HG03571 (cell line): Measurements from ENCODE around the gene SND1.

Source experiments
- ATAC-seq: cut with Tn5 transposase; IDR thresholded peaks from one replicate; pipeline ENCODE4 v1.9.1; 2021; ENCODE audit not compliant: unreplicated experiment

The SND1 gene

DNA sequence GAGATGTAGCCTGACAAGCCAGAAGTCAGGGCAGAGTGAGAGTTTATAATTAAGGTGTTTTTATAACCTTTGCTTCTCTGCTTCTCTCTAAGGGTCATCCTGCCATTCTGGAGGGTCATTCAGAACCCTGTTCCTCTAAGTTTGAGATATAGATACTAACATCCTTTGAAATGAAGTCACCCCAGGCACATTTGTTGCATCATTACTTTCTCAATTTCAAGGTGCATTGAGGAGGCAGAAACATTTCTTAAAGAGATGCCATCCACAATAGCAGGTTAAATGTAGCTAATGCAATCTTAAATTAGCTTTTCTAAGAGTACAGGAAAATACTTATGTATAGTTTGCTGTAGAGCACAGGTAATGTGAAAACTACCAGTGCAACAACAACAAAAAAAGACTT, 272.9 kb downstream of the SND1 start:
- no peak for ATAC-seq

DNA sequence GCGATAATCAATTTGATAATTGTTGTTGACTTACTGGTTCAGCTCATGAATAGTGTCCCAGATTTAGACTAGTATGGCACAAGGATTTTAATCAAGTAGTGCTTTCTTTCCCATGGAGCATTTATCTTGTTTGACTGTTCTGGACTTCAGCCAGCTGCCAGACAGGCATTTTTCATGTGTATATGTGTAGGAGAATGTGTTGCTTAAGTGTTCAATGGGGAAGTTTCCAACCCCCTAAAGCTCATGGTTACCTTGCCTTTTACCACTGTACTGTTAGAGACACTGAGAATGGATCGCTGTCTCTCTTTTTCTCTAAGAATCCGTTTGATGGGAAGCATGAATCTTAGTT, 275.3 kb downstream of the SND1 start:
- ATAC-seq, result no peak

DNA sequence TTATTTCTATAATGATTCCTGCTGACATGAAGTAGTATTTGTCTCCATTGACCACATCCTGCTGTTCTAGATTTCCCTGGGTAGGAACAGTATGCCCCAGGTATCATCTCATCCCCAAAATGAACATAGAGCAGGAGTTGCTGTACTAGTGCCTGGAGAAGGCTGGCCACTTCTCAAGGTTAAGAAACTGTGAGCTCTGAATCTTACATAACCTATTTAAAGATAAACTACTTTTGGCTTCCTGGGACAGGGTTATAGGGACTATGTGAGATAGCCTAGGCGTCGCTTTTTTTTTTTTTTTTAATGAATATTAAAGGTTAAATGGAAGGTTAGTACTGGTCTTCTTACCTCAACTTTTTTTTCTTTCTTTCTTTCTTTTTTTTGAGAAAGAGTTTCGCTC, 276.2 kb downstream of the SND1 start:
- no peak for ATAC-seq

DNA sequence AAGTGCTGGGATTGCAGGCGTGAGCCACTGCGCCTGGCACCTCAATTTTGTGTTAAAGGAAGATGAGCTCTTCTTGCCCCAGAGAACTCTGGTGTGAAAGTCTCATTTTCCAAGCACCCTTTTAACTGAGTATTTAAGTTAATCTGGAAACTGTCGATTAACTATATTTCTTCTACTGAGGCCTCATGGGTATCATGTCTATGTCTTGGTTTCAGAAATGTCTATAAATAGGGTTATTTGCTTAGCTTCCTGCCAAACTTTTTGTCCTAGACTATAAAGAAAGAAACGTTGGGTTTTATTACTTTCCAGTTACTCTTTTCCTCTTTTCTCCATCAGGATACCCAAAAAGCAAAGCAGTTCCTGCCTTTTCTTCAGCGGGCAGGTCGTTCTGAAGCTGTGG, 276.9 kb downstream of the SND1 start:
- peak; percentile 45 for ATAC-seq

DNA sequence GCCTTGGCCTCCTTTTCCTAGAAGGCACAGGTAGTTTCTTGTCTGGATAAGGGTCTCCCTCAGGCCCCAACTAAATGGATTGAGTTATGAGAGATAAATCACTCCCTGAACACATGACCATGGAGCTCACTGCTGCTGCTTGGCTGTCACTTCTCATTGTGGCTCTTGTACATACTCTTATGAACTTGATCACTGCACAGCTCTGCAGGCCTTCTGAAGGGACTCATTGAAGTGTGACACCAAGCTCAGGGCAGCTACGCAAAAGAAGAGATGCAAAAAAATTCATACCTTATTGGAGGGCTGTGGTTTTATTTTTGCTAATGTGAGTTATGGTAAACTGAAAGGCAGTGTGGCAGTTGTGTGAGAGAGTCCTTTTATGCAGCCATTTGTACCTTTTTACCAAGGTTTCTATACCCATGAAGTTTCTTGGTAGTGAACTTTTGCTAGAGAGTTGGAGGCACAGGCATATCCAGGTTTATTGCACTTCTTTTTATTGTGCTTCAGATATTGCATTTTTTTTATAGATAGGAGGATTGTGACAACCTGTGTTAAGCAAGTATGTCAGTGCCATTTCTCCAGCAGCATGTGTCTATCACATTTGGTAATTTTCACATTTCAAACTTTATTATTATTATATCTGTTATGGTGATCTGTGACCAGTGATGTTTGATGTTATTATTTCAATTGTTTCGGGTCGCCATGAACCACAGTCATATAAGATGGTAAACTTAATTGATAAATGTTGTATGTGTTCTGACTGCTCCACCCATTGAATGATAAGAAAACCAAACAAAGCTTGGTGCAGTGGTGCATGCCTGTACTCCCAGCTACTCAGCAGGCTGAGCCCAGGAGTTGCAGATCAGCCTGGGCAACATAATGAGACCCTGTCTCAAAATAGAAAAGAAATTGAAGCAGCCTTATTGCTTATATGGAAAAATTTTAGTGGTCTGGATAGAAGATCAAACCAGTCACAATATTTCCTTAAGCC, 278.6 kb downstream of the SND1 start:
- ATAC-seq, result no peak

DNA sequence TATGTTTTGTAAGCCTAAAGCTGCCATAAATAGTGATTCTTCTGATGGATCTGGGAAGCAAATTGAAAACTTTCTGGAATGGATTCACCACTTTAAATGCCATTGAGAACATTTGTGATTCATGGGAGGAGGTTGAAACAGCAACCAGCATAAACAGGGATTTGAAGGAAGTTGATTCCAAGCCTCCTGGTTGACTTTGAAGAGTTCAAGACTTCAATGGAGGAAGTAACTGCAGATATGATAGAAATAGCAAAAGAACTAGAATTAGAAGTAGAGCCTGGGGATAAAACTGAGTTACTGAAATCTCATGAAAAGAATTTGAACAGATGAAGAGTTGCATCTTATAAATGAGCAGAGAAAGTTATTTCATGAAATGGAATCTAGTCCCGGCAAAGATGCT, 280.1 kb downstream of the SND1 start:
- ATAC-seq, result no peak

DNA sequence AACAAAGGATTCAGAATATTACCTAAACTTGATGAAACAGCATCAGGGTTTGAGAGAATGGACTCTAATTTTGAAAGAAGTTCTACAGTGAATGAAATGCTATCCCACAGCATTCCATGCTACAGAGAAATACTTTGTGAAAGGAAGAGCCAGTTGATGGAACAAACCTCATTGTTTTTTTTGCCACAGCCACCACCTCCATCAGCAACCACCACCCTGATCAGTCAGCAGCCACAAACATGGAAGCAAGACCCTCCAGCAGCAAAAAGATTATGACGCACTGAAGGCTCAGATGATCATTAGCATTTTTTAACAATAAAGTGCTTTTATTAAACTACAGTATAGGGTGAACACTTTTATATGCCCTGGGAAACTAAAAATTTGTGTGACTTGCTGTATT, 280.5 kb downstream of the SND1 start:
- no peak for ATAC-seq

DNA sequence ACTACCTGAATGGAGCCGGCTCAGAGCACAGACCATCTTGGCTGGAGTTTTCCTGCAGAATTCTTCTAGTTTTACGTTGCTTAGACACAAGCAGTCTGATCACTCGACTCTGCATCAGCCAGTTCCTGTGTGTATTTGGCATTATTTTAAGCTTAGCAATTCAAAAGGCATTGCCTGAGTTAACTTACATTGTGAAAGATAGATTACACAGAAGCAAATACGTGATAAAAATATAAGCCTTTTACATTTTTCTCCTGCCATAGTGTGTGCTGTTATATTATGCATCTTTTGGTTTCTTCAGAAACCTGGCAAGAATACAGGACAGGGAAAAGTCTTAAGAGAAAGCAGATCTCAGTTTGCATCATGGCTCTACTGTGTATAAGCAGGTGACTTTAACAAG, 281.2 kb downstream of the SND1 start:
- no peak for ATAC-seq

DNA sequence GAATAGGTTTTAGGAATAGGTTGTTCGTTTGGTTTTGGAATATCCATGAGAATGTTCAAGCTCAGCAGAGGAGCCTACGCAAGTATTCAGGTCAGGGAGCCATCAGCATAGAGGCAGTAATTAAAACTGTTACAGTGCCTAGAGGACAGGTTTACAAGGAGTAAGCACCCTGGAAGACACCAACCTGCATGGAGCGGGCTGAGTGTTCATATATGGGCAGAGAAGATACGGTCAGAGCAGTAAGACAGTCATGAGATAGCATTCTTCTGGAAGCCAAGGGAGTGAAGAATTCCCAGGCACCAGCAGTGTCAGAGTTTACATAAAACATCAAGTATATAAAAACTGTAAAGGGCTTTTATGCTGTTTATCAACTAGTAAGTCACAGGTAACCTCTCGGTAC, 282.7 kb downstream of the SND1 start:
- no peak for ATAC-seq

DNA sequence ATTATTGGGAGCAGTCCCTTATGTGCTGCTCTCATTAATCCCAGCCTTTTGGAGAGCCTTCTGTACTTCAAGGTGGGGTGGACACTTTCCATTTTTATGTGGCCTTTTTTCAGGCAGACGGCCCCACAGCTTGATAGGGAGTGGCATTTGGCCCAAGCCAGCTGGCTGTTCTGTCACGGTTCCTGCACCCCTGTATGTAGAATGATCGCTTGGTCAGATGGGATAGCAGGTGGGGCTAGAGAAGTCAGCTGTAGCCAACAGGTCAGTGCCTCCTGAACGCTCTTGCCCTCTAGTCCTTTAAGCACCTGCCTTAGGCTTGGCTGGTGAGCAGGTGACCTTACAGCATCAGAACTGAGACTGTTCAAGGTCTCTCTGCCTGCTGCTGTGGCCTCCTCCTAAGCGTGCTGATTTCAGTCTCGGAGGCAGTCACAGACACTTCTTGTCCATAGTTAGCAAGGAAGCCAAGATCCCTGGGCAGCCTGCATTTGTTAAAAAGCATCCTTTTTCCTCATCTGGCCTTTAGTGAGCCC, 283.9 kb downstream of the SND1 start:
- no peak for ATAC-seq

DNA sequence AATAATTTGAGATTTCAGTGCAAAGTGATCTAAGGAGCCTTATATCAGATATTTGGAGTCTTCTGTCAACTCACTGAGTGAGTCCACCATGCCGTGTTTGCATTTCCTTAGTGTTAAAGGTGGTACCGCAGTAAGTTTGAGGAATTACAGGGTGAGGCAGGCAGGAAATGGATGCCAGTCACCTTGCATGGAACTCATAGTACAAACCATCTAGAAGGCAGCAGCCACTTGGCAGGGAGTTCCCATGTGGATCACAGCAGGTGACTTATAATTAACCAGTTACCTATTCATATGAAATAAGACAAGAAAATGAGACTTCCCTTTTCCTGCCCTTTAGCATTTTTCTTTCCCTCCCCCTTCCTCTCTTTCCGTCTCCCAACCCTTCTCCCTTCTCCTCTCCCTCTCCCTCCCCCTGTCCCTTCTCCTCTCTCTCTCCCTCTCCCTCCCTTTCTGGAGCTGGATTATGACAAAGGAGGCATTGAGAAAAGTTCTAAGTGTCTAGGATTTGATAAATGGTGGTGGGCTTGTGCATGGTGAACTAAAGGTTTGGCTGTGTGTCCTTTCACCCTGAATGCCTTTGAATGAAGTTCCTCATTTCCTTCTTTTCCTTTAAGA, 285.2 kb downstream of the SND1 start:
- no peak for ATAC-seq

DNA sequence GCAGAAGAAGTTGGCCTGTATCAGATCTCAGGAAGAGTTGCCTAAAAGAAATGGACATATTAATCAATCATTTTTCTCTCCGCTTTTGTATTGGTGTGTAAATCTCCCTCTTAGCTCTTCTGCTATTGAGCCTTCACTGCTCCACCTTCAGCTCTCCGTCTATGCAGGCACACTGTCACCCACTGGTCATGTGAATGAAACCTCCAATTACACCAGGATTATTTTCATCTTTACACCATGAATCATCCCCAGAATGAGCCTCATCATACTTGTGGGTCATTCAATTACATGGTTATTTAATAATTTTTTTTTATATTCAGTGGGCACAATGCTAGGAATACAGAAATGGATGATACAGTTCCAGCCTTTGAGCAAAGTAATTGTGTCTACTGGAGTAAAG, 286.6 kb downstream of the SND1 start:
- ATAC-seq, result no peak

DNA sequence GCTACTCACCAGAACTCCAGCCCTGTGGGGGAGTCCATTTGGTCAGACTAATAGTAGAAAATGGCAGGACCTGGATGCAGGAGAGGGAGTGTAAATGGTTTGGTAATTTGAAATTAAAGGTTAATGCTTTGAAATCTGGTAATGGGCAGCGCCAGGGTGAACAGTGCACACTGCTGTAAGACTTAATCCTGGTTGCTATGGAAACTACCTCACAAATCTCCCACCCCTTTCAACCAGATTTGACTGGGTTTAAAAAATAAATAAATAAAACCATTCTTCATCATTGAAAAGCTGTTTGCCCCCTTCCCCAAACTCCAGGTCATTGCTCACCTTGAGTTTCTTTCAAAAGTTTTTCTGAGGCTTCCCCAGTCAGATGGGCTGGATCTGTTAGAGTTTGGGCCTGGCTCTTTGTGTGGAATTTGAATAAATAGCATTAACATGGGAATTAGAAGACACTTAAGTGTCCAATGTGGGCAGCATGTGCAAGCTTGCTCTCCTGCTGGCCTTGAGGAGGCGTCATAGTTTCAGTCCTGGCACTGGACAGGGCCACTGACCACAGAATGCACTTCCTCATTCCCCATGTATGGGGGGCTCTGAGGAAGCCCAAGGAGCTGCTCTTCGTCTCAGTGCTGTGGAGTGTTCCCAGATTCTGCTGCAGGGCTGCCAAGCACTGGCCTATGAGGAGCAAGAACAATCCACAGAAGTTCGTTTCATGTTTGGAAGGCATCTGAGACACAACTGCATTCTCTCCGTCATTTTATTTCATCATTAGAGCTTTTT, 288.6 kb downstream of the SND1 start:
- no peak for ATAC-seq

DNA sequence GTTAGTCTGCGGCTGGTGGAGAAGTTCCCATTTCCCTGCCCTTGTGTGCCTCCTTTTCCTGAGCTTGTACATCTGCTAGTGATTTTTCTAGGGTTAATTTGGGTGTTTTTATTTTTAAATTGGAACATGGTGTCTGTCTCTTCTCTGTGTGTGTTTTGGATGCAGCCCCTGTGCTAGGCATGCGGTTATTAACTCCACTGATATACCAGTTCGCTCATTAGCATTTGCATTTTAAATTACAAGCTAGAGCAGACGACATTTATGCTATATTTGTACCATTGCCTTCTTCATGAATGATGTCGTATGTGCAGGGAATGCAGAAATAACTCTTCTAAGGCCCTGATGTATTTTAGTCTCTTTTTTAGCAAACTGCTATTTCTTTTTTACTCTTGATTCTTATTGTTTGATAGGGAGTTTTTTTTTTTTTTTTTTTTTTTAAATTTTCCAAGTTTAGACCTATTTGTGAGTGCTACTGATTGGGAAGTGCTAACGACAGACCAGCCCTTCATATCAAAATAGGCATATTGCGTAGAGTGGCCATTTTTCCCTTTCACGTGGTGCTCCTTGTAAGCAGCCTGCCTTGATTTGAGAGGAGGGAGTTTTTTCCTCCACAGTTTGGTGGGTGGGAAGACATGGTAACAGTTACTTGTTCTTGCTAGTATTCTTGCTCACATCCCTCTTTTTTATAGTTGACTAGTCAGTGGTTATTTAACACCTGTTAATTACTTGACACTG, 289.6 kb downstream of the SND1 start:
- no peak for ATAC-seq

DNA sequence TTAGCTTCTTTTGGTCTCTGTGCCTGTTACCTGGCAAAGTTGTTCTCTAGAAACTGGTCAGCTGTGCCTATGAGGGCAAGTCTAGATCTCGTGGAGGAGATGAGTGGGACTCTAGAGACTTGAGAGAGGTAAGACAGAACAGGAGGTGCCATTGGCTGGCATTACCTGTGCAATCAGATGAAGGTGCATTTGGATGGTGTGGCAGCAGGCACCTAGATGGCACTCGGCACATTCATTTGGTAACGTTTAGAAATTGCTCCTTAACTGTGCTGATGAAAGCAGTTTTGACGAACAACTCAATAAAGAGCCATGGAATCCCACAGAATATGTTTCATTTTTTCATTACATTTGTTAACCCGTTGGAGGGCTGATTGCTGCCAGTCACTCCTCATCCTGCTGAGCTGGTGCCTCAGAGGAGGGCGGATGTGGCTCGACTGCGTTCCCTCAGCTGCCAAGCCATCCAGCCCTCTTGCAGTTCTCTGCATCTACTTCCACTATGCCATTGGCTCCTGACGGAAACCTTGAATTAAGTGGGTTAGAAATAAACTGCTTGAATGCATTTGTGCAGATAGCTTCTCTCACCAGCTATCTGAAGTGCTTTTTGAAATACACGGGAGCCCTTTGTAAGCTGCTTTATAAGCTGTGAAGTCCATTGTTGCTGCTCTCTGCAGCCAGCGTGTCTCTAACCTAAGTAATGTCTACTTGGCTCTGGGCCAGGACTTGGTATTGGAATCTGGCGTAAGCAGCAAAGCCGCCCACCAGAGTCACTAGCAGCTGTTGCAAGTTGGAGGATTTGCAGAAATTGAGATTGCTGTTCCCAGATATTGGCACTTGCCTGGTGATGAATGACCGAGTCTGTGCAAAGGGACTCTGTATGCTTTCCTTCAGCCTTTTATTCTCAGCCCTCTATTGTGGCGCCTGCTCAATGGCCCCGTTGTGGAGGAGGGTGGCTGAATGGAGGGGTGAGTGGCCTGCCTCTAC, 291.8 kb downstream of the SND1 start:
- ATAC-seq, result no peak

DNA sequence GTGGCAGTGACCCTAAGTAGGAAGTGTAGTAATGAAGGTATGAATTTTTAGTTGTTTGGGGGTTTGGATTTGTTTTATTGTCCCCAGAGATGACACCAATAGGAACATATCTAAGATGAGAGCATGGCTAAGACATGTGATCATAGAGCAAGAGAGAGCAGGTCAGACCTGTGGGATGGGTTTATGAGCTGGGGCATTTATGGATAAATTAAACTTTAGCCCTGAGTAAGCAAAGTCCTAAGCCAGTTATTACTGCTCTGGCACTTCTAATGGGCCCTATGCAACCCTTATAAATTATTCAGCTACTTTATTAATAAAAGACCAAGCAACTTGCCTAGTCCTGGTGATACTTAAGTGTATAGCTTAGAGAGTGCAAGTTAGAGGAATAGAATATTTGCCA, 294.1 kb downstream of the SND1 start:
- no peak for ATAC-seq

DNA sequence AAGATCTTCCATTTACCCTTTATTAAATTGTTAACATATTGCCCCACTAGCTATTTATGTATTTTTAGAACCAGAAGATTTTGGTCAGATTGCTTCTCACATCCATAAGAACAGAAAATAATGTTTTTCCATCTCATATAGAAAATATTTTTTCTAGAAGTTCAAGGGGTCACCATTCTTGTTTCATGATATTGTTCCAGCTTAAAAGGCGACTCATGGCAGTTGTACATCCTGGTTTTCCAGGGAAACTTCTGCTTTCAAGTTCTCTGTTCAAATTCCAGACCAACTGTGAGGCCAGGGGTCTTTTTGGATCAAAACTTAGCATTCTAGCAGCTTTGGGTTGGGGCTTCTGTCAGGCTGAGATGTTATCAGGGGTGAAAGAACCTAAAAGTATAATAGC, 294.9 kb downstream of the SND1 start:
- ATAC-seq, result no peak

DNA sequence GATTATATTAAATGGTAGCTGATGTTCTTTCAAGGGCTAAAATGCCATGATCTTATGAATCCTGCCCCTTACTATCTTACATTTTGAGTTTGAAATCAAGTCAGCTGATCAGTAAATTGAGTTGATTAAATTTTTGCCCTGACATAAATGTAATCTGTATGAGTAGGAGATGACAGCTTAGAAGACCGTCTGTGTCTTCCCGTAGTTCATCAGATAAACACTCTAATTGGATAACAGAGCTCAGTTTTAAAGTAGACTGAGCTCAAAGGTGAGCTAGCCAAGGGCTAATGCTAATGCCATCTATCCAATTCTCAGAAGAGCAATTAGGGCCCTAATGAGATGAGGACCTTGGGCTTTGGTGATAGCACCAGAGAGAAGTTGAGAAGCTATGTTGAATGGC, 296.3 kb downstream of the SND1 start:
- no peak for ATAC-seq

DNA sequence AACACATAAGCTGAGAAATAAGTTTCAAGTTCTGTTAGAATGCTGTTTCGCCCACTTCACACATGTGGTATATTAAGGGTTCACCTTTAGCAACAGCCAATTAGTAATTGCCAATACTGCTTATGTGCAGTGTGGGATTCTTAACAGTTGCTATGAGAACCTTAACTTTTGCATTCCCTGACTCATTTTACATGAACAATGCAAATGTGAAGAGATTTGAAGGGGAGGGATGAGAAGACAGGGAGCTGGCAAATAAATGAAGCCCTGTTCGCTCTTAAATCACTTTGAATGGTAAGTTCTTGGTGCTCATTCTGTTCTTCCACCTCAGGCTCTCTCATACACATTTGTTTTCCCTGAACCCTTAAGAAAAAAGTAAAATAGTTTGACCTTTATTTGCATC, 296.9 kb downstream of the SND1 start:
- ATAC-seq, result no peak

DNA sequence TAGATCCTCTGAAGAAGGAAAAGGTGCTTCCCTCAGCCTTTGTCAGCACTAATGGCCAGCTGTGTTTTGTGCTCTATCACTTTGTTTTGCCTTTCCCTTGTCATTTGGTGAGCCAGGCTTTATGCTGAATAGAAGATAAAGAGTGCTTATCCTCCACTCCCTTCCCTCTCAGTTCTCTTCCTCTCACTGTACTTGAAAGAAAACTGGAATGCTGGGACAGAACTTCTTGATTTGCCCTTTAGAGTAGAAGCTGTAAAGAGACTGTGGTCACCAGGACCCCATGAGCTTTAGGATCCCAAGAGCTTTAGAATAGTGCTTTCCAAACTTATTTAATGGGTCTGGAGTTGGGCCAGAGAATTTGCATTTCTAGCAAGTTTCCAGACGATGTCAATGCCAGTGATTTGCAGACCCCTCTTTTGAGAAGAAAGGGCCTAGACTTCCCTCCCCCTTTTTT, 297.8 kb downstream of the SND1 start:
- no peak for ATAC-seq
